ENCODE data around the gene SPEF1. TPM values are rescaled to one million over a fixed set of nuclear protein-coding genes. Genes with fewer than 3 reads are reported as not detected.

The SPEF1 gene
- total RNA-seq, 4 donors from 2014 or later: 0.14 TPM; not detected in 3

- TF ChIP-seq POLR2AphosphoS5 (IDR thresholded peaks at IDR 0.05) (no peak), EP300 (IDR thresholded peaks at IDR 0.05; ENCODE audit: low read depth) (no peak), CTCF (IDR thresholded peaks at IDR 0.05) (no peak), POLR2A (IDR thresholded peaks at IDR 0.05) (no peak)
- peak overlapping the region; percentile 86 to 97 (median 92) for H3K27ac ChIP-seq
- H3K36me3 ChIP-seq: no peaks in the 10 kb centered on the region
- DNase-seq: no peak
- H3K4me3 ChIP-seq: no peak overlapping the region
- in situ Hi-C loops (cut with MboI; ENCODE audit: low pct_ligation_motif_present in 1 of 4, low pct_unique_long_range_greater_than_20kb in 1 of 4, low sequenced_read_pairs in 3 of 4) (no loop called here), intact Hi-C loops (cut with DNase I; ENCODE audit: low total_unique reads) (no loop called here)
- 49 to 56% methylated on average over 5 to 8 of the region's 8 CpGs for WGBS, 2 donors (ENCODE audit: low coverage in 1 of 2)
- H3K9me3 ChIP-seq: no peaks in the 10 kb centered on the region
- H3K27me3 ChIP-seq: no peaks in the 10 kb centered on the region
- H3K4me1 ChIP-seq: peaks cover 15 to 54% (median 47%) of the 10 kb centered on the region in 4 donors
Measured at GRCh38 chr20:3812975-3813847, 32.0 kb upstream of the SPEF1 start.

- WGBS, 2 donors (ENCODE audit: low coverage in 1 of 2): 93% methylated on average over 9 of the region's 9 CpGs; no CpG with 5 or more reads in 1 of the 2 donors
- Histone ChIP-seq H3K4me3 (no peak overlapping the region), H3K27ac (peak overlapping the region; percentile 86 to 97 (median 92)), H3K36me3 (no peaks in the 10 kb centered on the region), H3K27me3 (no peaks in the 10 kb centered on the region), H3K9me3 (no peaks in the 10 kb centered on the region), H3K4me1 (peaks cover 22 to 61% (median 54%) of the 10 kb centered on the region in 4 donors)
- in situ Hi-C loops (cut with MboI; ENCODE audit: low pct_ligation_motif_present in 1 of 4, low pct_unique_long_range_greater_than_20kb in 1 of 4, low sequenced_read_pairs in 3 of 4): no loop called here
- no peak for DNase-seq
- intact Hi-C loops (cut with DNase I; ENCODE audit: low total_unique reads): no loop called here
- TF ChIP-seq CTCF (IDR thresholded peaks at IDR 0.05): no peak
- no peak for TF ChIP-seq POLR2A (IDR thresholded peaks at IDR 0.05)
- TF ChIP-seq EP300 (IDR thresholded peaks at IDR 0.05; ENCODE audit: low read depth): no peak
- TF ChIP-seq POLR2AphosphoS5 (IDR thresholded peaks at IDR 0.05): no peak
Measured at GRCh38 chr20:3812259-3812681, 31.0 kb upstream of the SPEF1 start.

DNA sequence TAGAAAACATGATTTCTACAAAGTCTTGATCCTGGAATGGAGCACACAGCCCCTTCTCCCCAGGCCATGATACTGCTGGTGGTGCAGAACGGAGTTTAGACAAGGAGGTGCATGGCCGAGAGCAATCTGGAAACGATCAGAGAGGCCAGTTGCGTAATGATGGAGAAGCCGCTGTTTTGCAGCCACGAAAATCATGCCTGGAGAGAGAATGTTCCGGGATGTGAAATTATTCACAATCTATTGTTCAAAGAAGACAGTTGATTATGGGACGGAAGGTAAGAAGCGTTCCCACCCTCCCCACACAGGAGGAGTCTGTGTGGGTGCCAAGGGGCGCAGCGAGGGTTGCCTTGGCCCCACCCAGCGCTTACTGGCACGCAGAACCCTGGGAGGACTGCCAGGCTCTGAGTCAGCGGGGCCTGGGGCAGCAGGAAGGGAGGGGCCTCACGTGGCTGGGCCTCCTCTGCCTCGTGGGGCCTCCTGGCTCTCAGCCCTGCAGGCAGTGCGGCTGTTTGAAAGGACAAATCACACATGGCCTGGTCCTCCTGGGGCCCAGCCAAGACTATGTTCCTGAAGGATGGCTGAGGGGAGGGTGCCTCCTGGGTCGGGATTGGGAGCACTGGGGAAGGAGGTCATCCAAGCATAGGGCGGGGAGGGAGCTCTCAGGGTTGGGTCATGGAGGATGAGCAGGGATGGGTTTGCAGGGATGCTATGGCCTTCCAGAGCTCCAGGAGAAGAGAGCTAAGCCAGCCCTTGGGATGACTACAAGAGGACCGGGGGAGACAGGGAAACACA lies 30.4 kb upstream of the SPEF1 start:
- TF ChIP-seq POLR2AphosphoS5 (IDR thresholded peaks at IDR 0.05): peak; percentile 95 to 98 (median 98)
- peak; percentile 78 for TF ChIP-seq POLR2A (IDR thresholded peaks at IDR 0.05)
- TF ChIP-seq CTCF (IDR thresholded peaks at IDR 0.05): no peak
- peak; percentile 97 for TF ChIP-seq EP300 (IDR thresholded peaks at IDR 0.05; ENCODE audit: low read depth)
- no peaks in the 10 kb centered on the region for H3K36me3 ChIP-seq
- peaks cover 28 to 67% (median 61%) of the 10 kb centered on the region in 4 donors for H3K4me1 ChIP-seq
- intact Hi-C loops (cut with DNase I; ENCODE audit: low total_unique reads) (no loop called here), in situ Hi-C loops (cut with MboI; ENCODE audit: low pct_ligation_motif_present in 1 of 4, low pct_unique_long_range_greater_than_20kb in 1 of 4, low sequenced_read_pairs in 3 of 4) (no loop called here)
- DNase-seq: peak; percentile 98
- no peaks in the 10 kb centered on the region for H3K9me3 ChIP-seq
- peak overlapping the region; percentile 86 to 97 (median 92) for H3K27ac ChIP-seq
- peak overlapping the region in 3 of 4 donors; percentile 21 to 35 (median 22) for H3K4me3 ChIP-seq
- H3K27me3 ChIP-seq: no peaks in the 10 kb centered on the region
- WGBS, 2 donors (ENCODE audit: low coverage in 1 of 2): 8 to 16% methylated on average over 8 to 19 of the region's 20 CpGs

DNA sequence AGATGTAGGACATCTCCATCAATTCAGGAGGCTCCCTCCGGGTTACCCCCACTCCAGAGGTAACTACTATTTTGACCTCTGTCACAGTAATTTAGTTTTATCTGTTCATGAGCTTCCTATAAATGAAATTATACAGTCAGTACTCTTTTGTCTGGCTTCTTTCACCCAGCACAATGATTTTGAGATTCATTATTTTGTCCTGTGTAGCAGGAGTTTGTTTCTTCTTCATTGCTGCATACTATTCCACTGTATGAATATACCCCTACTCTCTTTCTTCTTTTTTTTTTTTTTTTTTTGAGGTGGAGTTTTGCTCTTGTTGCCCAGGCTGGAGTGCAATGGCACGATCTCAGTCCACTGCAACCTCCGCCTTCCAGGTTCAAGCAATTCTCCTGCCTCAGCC lies 27.3 kb upstream of the SPEF1 start:
- TF ChIP-seq POLR2A (IDR thresholded peaks at IDR 0.05): no peak
- TF ChIP-seq CTCF (IDR thresholded peaks at IDR 0.05): no peak
- TF ChIP-seq EP300 (IDR thresholded peaks at IDR 0.05; ENCODE audit: low read depth): no peak
- no peak for TF ChIP-seq POLR2AphosphoS5 (IDR thresholded peaks at IDR 0.05)
- WGBS, 2 donors (ENCODE audit: low coverage in 1 of 2): 70 to 77% methylated on average over 3 of the region's 3 CpGs
- peaks cover 38 to 79% (median 66%) of the 10 kb centered on the region in 4 donors for H3K4me1 ChIP-seq
- H3K36me3 ChIP-seq: no peaks in the 10 kb centered on the region
- intact Hi-C loops (cut with DNase I; ENCODE audit: low total_unique reads): no loop called here
- in situ Hi-C loops (cut with MboI; ENCODE audit: low pct_ligation_motif_present in 1 of 4, low pct_unique_long_range_greater_than_20kb in 1 of 4, low sequenced_read_pairs in 3 of 4): no loop called here
- H3K27me3 ChIP-seq: no peaks in the 10 kb centered on the region
- H3K9me3 ChIP-seq: no peaks in the 10 kb centered on the region
- no peak overlapping the region for H3K4me3 ChIP-seq
- no peak for DNase-seq
- H3K27ac ChIP-seq: peak overlapping the region; percentile 96 to 97 (median 96)
